Activated T-helper 2 cell treated with anti-CD3 and anti-CD28 coated beads, Interferon-gamma antibody, Interleukin-2, Interleukin-4, amounts not matched to agents 10 μg/mL and 5 μg/mL and 100 μg/mL, durations not matched to agents 14 hours and 24 hours and 36 hours (primary cell): ENCODE measurements around the gene STK11. TPM values are rescaled to one million over a fixed set of nuclear protein-coding genes. Genes with fewer than 3 reads are reported as not detected.

ENCODE experiments used
- DNase-seq: peaks from one replicate; pipeline ENCODE4 v3.0.0; 2021; ENCODE audit warnings: low spot score
- H3K27ac Mint-ChIP-seq: one replicate; pipeline ENCODE4 v1.8.0; 2021; ENCODE audit warnings: mixed read lengths
- H3K27me3 Mint-ChIP-seq: one replicate; pipeline ENCODE4 v1.8.0; 2021; ENCODE audit warnings: low read depth, mixed read lengths
- H3K36me3 Mint-ChIP-seq: one replicate; pipeline ENCODE4 v1.8.0; 2021; ENCODE audit warnings: low read depth, mixed read lengths
- H3K4me1 Mint-ChIP-seq: one replicate; pipeline ENCODE4 v1.8.0; 2021; ENCODE audit warnings: low read depth, mixed read lengths
- H3K4me3 Mint-ChIP-seq: one replicate; pipeline ENCODE4 v1.8.0; 2021; ENCODE audit warnings: low read depth, mild to moderate bottlenecking, moderate library complexity, mixed read lengths
- H3K9me3 Mint-ChIP-seq: one replicate; pipeline ENCODE4 v1.8.0; 2021; ENCODE audit warnings: mixed read lengths
- intact Hi-C: fragments of 100-400 bp; cut with micrococcal nuclease; formaldehyde crosslinking; loops from one replicate; pipeline ENCODE4 v1.15.1; 2023
- total RNA-seq: library from RNA; stranded (reverse); gene quantifications from 2 replicates; pipeline ENCODE4 v1.2.3, GENCODE V29; 2022

The STK11 gene
- total RNA-seq, 1 donor from 2014 or later: 65.7 TPM

DNA sequence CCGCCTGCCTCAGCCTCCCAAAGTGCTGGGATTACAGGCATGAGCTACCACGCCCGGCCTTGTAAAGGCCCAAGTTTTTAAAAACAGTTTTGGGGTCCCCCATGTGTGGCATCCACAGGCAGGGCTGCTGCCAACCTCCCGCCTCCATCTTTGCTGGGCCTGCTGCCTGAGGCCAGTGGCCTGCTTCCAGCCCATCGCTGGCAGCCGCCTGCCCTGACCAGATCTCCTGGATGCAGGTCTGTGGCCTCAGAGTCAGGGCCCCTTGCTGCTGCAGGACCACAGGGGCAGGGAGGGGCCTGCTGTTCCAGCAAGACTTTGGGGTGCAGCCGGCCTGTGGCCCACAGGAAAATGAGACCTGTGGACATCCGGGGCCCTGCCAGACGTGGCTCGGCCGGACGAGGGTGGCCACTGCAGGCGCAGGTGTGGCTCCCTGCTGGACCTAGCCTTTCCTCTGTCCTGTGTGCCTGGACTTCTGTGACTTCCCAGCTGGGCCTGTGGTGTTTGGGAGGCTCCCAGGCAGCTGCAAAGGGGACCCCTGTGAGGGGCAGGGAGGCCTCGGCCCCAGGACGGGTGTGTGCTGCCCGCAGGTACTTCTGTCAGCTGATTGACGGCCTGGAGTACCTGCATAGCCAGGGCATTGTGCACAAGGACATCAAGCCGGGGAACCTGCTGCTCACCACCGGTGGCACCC, 14.4 kb downstream of the STK11 start:
- intact Hi-C loops: no loop called here
- no peaks in the 10 kb centered on the region for H3K9me3 Mint-ChIP-seq
- no peaks in the 10 kb centered on the region for H3K27me3 Mint-ChIP-seq
- no peak overlapping the region for H3K27ac Mint-ChIP-seq
- no peak for DNase-seq
- H3K4me1 Mint-ChIP-seq: no peaks in the 10 kb centered on the region
- peaks cover 5% of the 10 kb centered on the region for H3K36me3 Mint-ChIP-seq
- no peak overlapping the region for H3K4me3 Mint-ChIP-seq

DNA sequence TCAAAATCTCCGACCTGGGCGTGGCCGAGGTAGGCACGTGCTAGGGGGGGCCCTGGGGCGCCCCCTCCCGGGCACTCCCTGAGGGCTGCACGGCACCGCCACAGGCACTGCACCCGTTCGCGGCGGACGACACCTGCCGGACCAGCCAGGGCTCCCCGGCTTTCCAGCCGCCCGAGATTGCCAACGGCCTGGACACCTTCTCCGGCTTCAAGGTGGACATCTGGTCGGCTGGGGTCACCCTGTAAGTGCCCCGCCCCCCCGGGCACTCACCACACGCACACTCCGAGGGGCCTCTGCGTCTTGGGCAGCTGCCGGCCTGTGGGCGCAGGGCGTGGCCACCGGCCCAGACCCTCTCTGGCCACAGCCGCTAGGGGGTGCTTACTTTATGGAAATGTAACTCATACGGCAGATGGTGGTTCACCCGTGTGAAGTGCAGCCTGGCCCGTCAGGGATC, 14.9 kb downstream of the STK11 start:
- peaks cover 5% of the 10 kb centered on the region for H3K36me3 Mint-ChIP-seq
- intact Hi-C loops: no loop called here
- H3K9me3 Mint-ChIP-seq: no peaks in the 10 kb centered on the region
- H3K4me3 Mint-ChIP-seq: no peak overlapping the region
- no peak for DNase-seq
- H3K27ac Mint-ChIP-seq: no peak overlapping the region
- H3K27me3 Mint-ChIP-seq: no peaks in the 10 kb centered on the region
- no peaks in the 10 kb centered on the region for H3K4me1 Mint-ChIP-seq

DNA sequence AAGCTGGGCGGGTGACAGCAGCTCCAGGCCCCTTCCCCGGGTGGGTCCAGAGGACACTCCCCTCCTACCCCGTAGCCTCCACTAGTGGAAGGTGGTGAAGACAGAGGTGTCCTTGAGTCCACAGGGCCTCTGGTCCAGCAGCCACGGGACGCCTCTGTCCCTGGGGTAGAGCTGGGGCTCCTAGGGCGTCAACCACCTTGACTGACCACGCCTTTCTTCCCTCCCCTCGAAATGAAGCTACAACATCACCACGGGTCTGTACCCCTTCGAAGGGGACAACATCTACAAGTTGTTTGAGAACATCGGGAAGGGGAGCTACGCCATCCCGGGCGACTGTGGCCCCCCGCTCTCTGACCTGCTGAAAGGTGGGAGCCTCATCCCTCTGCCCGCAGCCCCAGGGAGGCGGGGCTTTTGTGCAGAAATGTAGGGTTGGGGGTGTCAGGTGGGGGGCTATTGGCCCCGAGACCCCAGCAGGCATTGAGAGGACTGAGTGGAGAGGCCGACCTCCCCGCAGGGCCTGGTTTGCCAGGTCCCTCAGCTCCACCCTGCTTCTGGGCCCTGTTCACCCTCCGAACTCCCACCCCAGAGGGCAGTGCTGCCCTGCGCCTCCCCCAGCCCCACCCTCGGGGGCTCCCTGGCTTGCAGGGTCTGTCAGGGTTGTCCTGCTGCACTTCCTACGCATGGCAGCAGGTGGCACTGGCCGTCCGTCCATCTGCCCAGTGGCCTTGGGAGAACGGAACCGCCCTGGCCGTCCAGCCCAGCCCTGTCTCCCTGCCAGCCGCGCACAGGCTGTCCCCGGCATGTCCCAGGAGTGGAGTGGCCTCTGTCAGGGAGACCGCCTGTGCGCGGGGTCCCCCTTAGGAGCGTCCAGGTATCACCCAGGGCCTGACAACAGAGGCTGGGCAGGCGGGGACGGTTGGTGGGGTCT, 15.7 kb downstream of the STK11 start:
- Mint-ChIP-seq H3K36me3 (peaks cover 5% of the 10 kb centered on the region), H3K27ac (no peak overlapping the region), H3K9me3 (no peaks in the 10 kb centered on the region), H3K4me1 (no peaks in the 10 kb centered on the region), H3K4me3 (no peak overlapping the region), H3K27me3 (no peaks in the 10 kb centered on the region)
- no peak for DNase-seq
- intact Hi-C loops: no loop called here

DNA sequence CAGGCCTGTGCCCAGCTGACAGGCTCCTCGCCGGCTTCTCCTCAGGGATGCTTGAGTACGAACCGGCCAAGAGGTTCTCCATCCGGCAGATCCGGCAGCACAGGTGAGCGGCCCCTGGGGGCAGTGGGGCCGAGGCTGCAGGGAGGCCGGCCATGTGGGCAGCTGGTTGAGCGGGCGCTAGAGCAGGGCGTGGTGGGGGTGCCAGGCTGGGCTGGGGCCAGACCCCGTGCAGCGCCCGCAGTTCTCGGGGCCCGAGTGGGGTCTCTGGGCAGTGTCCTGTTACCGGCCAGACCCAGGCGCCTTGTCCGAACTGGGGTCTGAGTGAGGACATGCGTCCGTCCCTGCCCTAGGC, 16.3 kb downstream of the STK11 start:
- no peak overlapping the region for H3K27ac Mint-ChIP-seq
- intact Hi-C loops: no loop called here
- no peak overlapping the region for H3K4me3 Mint-ChIP-seq
- H3K9me3 Mint-ChIP-seq: no peaks in the 10 kb centered on the region
- no peaks in the 10 kb centered on the region for H3K4me1 Mint-ChIP-seq
- no peak for DNase-seq
- peaks cover 4% of the 10 kb centered on the region for H3K36me3 Mint-ChIP-seq
- H3K27me3 Mint-ChIP-seq: no peaks in the 10 kb centered on the region

DNA sequence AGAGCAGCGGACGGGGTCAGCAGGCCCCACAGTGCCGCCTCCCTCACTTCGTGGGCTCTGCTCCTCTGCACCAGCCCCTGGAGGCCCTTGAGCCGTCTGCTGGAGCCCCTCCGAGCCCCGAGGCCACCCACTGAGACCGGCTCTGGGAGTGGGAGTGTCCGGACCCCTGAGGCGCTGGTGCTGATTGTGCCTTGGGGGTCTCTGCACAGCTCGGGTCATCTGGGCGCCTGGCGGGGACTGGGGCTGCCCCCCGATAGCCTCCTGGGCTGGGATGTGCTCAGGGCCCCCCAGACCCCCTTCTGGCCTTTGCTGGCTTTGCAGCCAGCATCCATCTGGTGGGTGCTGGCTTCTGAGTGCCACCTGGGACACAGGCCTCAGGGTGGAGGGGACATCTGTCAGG, 16.8 kb downstream of the STK11 start:
- Mint-ChIP-seq H3K36me3 (no peaks in the 10 kb centered on the region), H3K4me1 (no peaks in the 10 kb centered on the region), H3K9me3 (no peaks in the 10 kb centered on the region), H3K27ac (no peak overlapping the region), H3K4me3 (no peak overlapping the region), H3K27me3 (no peaks in the 10 kb centered on the region)
- intact Hi-C loops: no loop called here
- DNase-seq: no peak

DNA sequence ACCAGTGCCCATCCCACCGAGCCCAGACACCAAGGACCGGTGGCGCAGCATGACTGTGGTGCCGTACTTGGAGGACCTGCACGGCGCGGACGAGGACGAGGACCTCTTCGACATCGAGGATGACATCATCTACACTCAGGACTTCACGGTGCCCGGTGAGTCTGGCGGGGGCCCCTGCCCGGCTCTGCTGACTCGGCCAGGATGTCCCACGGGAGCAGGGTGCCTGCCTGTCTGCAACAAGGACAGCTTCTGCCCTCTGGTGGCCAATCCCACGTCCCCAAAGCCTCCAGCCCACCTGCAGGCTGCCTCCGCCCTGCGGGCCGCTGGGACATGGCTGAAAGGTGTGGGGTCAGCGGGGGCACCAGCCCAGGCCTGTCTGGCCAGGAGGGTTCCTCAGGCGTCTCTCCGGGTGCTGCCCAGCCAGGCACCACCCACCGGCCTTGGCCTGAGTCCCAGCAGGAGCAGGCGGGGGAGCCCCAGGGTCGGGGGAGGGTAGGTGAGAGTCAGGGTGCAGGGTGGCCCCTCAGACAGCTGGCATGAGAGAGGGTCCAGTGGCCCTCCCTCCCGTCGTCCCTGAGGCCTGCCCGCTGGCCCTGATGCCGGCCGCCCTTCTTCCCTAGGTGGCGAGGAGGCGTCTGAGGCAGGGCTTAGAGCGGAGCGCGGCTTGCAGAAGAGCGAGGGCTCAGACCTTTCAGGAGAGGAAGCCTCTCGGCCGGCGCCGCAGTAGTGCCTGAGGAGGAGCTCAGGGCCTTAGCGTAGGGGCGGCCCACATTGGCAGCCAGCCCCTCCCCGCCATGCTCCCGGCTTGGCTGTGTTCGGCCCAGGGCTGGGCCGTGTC, 17.7 kb downstream of the STK11 start:
- Mint-ChIP-seq H3K27me3 (no peaks in the 10 kb centered on the region), H3K4me1 (no peaks in the 10 kb centered on the region), H3K27ac (no peak overlapping the region), H3K9me3 (no peaks in the 10 kb centered on the region), H3K36me3 (no peaks in the 10 kb centered on the region), H3K4me3 (no peak overlapping the region)
- no peak for DNase-seq
- intact Hi-C loops: no loop called here

DNA sequence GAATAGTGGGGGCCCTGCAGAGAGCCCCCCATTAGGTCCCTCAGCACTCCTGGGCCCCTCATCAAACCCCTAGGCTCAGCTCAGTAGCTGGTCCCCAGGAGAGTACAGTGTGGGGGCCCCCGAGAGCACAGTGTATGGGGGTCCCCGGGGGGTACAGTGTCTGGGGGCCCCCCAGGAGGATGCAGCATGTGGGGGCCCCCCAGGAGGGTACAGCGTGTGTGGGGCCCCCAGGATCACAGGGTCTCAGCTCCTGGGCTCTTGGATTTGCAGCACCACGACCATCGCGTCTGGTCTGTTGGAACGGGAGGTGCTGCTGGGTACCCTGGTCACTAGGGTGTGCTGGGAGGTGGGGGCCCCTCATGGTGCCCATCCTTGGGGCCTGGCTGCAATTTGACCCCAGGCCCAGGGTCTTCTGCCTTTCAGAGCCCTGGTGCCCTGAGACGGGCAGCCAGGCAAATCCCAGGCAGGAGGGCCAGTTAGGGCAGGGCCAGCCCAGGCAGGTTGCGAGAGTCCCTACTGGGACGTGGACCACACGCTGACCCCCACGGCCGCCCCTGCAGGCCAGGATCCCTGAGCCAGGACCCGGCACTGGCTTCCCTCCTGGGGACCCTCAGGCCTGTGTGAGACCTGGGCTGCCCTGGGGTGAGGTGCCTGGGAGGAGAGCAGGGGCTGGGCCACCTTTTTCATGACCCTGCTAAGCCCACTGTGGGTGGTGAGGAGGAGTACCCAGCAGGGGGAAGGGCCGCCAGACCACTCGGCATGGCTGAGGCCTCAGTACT, 18.7 kb downstream of the STK11 start:
- Mint-ChIP-seq H3K9me3 (no peaks in the 10 kb centered on the region), H3K27ac (no peak overlapping the region), H3K4me3 (no peak overlapping the region), H3K27me3 (no peaks in the 10 kb centered on the region), H3K36me3 (no peaks in the 10 kb centered on the region), H3K4me1 (no peaks in the 10 kb centered on the region)
- DNase-seq: no peak
- intact Hi-C loops: no loop called here

DNA sequence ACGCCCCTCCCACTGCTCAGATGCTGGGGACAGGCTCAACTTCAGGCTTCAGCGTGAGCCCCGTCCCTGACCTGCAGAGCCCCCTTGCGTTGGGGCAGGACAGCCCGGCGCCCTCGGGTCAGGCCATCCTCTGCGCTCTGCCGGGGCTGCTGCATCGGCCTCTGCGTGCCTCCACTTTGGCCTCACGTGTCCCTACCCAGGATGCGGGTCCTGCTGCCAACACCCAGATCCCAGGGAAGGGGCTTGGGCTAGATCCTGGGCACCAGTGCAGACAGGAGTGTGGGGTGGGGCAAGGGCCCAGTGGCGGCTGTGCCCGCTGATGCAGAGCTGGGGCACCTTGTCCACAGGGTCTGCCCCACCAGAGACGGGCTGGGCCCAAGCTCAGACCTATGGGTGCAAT, 19.3 kb downstream of the STK11 start:
- intact Hi-C loops: no loop called here
- Mint-ChIP-seq H3K27me3 (no peaks in the 10 kb centered on the region), H3K4me3 (no peak overlapping the region), H3K27ac (no peak overlapping the region), H3K4me1 (no peaks in the 10 kb centered on the region), H3K9me3 (no peaks in the 10 kb centered on the region), H3K36me3 (no peaks in the 10 kb centered on the region)
- no peak for DNase-seq

DNA sequence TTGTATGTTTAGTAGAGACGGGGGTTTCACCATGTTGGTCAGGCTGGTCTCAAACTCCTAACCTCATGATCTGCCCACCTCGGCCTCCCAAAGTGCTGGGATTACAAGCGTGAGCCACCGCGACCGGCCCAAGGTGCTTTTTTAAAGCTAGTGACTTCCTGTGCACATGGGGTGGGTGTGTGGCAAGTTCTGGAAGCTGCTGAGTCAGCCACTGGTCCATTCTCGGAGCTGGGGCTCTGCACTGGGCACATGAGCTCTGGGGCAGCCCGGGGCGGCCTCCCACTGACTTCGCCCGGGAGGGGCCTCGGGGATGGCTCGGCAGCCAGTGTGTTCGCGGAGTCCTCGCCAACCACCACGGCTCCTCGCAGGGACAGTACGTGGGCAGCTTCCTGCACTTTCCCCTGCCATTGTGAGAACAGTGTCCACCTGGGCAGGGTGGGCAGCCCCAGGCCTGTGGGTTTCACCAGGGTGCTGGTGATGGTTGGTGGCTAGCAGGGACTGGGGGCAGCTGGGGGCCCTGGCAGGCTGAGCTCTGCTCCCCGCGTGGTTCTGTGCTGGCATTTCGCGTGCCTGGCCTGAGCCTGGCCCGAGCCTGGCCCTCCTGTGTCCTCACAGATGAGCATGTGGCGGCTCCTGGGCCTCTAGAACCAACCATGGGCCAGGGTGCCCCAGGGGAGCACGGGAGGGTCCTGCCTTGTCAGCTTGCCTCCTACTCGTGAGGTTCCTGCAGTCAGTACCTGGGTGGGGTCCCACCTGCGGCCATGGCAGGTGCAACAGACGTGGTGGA, 20.1 kb downstream of the STK11 start:
- intact Hi-C loops: no loop called here
- Mint-ChIP-seq H3K27ac (no peak overlapping the region), H3K4me3 (no peak overlapping the region), H3K9me3 (no peaks in the 10 kb centered on the region), H3K27me3 (no peaks in the 10 kb centered on the region), H3K36me3 (no peaks in the 10 kb centered on the region), H3K4me1 (no peaks in the 10 kb centered on the region)
- no peak for DNase-seq

DNA sequence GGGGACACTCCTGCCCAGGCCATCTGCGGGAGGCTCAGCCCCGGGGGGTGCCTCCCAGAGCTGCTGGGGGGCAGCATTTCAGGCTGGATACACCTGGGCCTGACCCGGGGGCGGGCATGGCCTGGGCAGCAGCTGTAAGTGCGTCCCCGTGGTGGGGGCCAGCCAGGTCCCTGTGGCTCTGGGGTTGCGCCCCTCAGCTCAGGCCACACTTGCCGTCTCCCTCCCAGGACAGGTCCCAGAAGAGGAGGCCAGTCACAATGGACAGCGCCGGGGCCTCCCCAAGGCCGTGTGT, 20.6 kb downstream of the STK11 start:
- no peak overlapping the region for H3K4me3 Mint-ChIP-seq
- no peaks in the 10 kb centered on the region for H3K36me3 Mint-ChIP-seq

DNA sequence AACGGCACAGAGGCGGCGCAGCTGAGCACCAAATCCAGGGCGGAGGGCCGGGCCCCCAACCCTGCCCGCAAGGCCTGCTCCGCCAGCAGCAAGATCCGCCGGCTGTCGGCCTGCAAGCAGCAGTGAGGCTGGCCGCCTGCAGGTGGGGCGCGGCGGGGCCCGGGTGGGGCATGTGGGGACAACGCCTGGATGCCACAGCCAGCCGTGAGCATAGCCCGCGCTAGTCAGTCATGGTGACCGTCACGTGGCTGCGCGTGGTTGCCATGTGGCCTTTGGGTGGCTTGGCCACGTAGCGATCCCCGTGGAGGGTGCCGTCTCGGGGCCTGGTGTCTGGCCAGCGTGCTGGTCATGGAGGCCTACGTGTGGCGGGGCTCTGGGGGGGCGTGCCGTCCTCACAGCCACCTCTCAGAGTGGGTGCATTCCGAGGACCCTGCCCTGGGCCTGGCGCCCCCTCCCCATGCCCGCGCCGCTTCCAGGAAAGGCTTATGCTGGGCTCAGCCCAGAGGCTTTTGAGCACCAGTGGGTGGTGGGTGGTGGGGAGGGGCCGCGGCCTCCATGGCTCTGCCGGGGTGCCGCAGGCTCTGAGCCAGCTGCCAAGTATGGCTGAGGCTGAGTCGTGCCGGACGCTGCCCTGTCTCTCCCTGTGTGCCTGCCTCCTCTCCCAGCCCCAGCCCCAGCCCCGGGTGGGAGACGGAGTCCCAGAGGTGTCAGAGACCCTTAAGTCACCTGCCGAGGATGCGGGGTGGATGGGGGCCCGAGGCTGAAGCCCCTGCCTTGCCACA, 21.1 kb downstream of the STK11 start:
- no peak overlapping the region for H3K4me3 Mint-ChIP-seq
- no peaks in the 10 kb centered on the region for H3K27me3 Mint-ChIP-seq
- H3K4me1 Mint-ChIP-seq: no peaks in the 10 kb centered on the region
- no peak for DNase-seq
- no peak overlapping the region for H3K27ac Mint-ChIP-seq
- no peaks in the 10 kb centered on the region for H3K36me3 Mint-ChIP-seq
- intact Hi-C loops: no loop called here
- no peaks in the 10 kb centered on the region for H3K9me3 Mint-ChIP-seq

More for the DNA sequence above, 20.6 kb downstream of the STK11 start:
- intact Hi-C loops: no loop called here
- DNase-seq: no peak
- Mint-ChIP-seq H3K27ac (no peak overlapping the region), H3K9me3 (no peaks in the 10 kb centered on the region), H3K4me1 (no peaks in the 10 kb centered on the region), H3K27me3 (no peaks in the 10 kb centered on the region)
